GM18499 (cell line): Measurements from ENCODE around the gene ZNF561.
"Not testable (repeated sequence)": the region's sequence is repeated elsewhere in the genome, so short reads cannot be mapped to it uniquely, and the experiment has no call there.

Experiments used
- ATAC-seq: cut with Tn5 transposase; IDR thresholded peaks from one replicate; pipeline ENCODE4 v1.9.1; 2021; ENCODE audit warnings: moderate number of reproducible peaks; ENCODE audit not compliant: insufficient read depth, unreplicated experiment

The ZNF561 gene

GRCh38 chr19:9621156-9622037, at the start of gene ZNF561:
TSS of gene ZNF561 (minus strand) at chr19:9621232. CDS start at chr19:9619456, 1,776 bp downstream.
- no peak for ATAC-seq

- ATAC-seq = no peak
These were observed 47.5 kb upstream of the ZNF561 start for GRCh38 chr19:9668544-9668943.

- no peak for ATAC-seq
These were observed 46.9 kb upstream of the ZNF561 start for GRCh38 chr19:9667898-9668297.

- ATAC-seq = no peak
These were observed 37.7 kb upstream of the ZNF561 start for GRCh38 chr19:9658769-9659168.

GRCh38 chr19:9653066-9653555, 32.1 kb upstream of the ZNF561 start:
- not testable (repeated sequence) for ATAC-seq

- not testable (repeated sequence) for ATAC-seq
These were observed 30.4 kb upstream of the ZNF561 start for GRCh38 chr19:9651464-9651863.

GRCh38 chr19:9650345-9650744, 29.3 kb upstream of the ZNF561 start:
- ATAC-seq = no peak

GRCh38 chr19:9645472-9645871, 24.4 kb upstream of the ZNF561 start:
- ATAC-seq = no peak

GRCh38 chr19:9644472-9644871, 23.4 kb upstream of the ZNF561 start:
- no peak for ATAC-seq

GRCh38 chr19:9641810-9642209, 20.8 kb upstream of the ZNF561 start:
- ATAC-seq = no peak

- no peak for ATAC-seq
These were observed 19.9 kb upstream of the ZNF561 start for GRCh38 chr19:9640956-9641355.

- ATAC-seq = no peak
These were observed 15.0 kb upstream of the ZNF561 start for GRCh38 chr19:9636018-9636417.

- no peak for ATAC-seq
These were observed 6.8 kb upstream of the ZNF561 start for GRCh38 chr19:9627856-9628255.

- no peak for ATAC-seq
These were observed 1.5 kb upstream of the ZNF561 start for GRCh38 chr19:9622531-9622930.

GRCh38 chr19:9620842-9621155, 233 bp downstream of the ZNF561 start:
- no peak for ATAC-seq

GRCh38 chr19:9615844-9616243, 5.2 kb downstream of the ZNF561 start:
- ATAC-seq = no peak

GRCh38 chr19:9610484-9611113, 10.4 kb downstream of the ZNF561 start:
- no peak for ATAC-seq

GRCh38 chr19:9608912-9609311, 12.1 kb downstream of the ZNF561 start:
- no peak for ATAC-seq

- no peak for ATAC-seq
These were observed 24.0 kb downstream of the ZNF561 start for GRCh38 chr19:9597027-9597426.

- no peak for ATAC-seq
These were observed 34.3 kb downstream of the ZNF561 start for GRCh38 chr19:9586764-9587163.

- ATAC-seq = no peak
These were observed 36.8 kb downstream of the ZNF561 start, which contains the start of gene ZNF121 for GRCh38 chr19:9584073-9584833. TSS of gene ZNF121 (minus strand) at chr19:9584504. CDS start at chr19:9568097, 16,407 bp downstream.
